Mucosa of stomach (tissue), 1 donor: ENCODE data around the gene PRICKLE2.

Source experiments
- H3K27me3 ChIP-seq: one replicate; pipeline ENCODE4 v1.7.0; 2013; ENCODE audit warnings: mild to moderate bottlenecking, low read length; ENCODE audit not compliant: control insufficient read depth, insufficient read depth
- H3K36me3 ChIP-seq: one replicate; pipeline ENCODE4 v1.7.0; 2013; ENCODE audit warnings: low read length; ENCODE audit not compliant: control insufficient read depth, insufficient read depth
- H3K4me1 ChIP-seq: one replicate; pipeline ENCODE4 v1.7.0; 2013; ENCODE audit warnings: mild to moderate bottlenecking, low read length; ENCODE audit not compliant: control insufficient read depth, insufficient read depth
- H3K4me3 ChIP-seq: one replicate; pipeline ENCODE4 v1.7.0; 2013; ENCODE audit warnings: low read length
- H3K9ac ChIP-seq: one replicate; pipeline ENCODE4 v1.7.0; 2013; ENCODE audit warnings: mild to moderate bottlenecking, low read length, moderate library complexity
- H3K9me3 ChIP-seq: one replicate; pipeline ENCODE4 v1.7.0; 2013; ENCODE audit warnings: mild to moderate bottlenecking, low read length, moderate library complexity; ENCODE audit not compliant: control insufficient read depth
- donor health status: Pancreatic carcinoma.

The PRICKLE2 gene

GRCh38 chr3:64144241-64144900, 80.9 kb downstream of the PRICKLE2 start:
- Histone ChIP-seq H3K27me3 (no peaks in the 10 kb centered on the region), H3K4me3 (no peak overlapping the region), H3K36me3 (no peaks in the 10 kb centered on the region), H3K9me3 (no peaks in the 10 kb centered on the region), H3K9ac (no peak overlapping the region), H3K4me1 (no peaks in the 10 kb centered on the region)

- H3K27me3 ChIP-seq = no peaks in the 10 kb centered on the region
- no peaks in the 10 kb centered on the region for H3K36me3 ChIP-seq
- H3K9me3 ChIP-seq = no peaks in the 10 kb centered on the region
- no peaks in the 10 kb centered on the region for H3K4me1 ChIP-seq
- no peak overlapping the region for H3K9ac ChIP-seq
- no peak overlapping the region for H3K4me3 ChIP-seq
These were observed 81.7 kb downstream of the PRICKLE2 start for GRCh38 chr3:64143409-64144130.

GRCh38 chr3:64141476-64141875, 83.8 kb downstream of the PRICKLE2 start:
- H3K9ac ChIP-seq = no peak overlapping the region
- H3K36me3 ChIP-seq = no peaks in the 10 kb centered on the region
- no peak overlapping the region for H3K4me3 ChIP-seq
- no peaks in the 10 kb centered on the region for H3K4me1 ChIP-seq
- H3K9me3 ChIP-seq = no peaks in the 10 kb centered on the region
- H3K27me3 ChIP-seq = no peaks in the 10 kb centered on the region

GRCh38 chr3:64140651-64141050, 84.6 kb downstream of the PRICKLE2 start:
- Histone ChIP-seq H3K4me1 (no peaks in the 10 kb centered on the region), H3K27me3 (no peaks in the 10 kb centered on the region), H3K4me3 (no peak overlapping the region), H3K9me3 (no peaks in the 10 kb centered on the region), H3K9ac (no peak overlapping the region), H3K36me3 (no peaks in the 10 kb centered on the region)

- Histone ChIP-seq H3K4me3 (no peak overlapping the region), H3K36me3 (no peaks in the 10 kb centered on the region), H3K9ac (no peak overlapping the region), H3K9me3 (no peaks in the 10 kb centered on the region), H3K4me1 (no peaks in the 10 kb centered on the region), H3K27me3 (no peaks in the 10 kb centered on the region)
These were observed 86.5 kb downstream of the PRICKLE2 start for GRCh38 chr3:64138656-64139375.

GRCh38 chr3:64138046-64138445, 87.2 kb downstream of the PRICKLE2 start:
- Histone ChIP-seq H3K4me1 (no peaks in the 10 kb centered on the region), H3K27me3 (no peaks in the 10 kb centered on the region), H3K36me3 (no peaks in the 10 kb centered on the region), H3K9me3 (no peaks in the 10 kb centered on the region), H3K4me3 (no peak overlapping the region), H3K9ac (no peak overlapping the region)

DNA sequence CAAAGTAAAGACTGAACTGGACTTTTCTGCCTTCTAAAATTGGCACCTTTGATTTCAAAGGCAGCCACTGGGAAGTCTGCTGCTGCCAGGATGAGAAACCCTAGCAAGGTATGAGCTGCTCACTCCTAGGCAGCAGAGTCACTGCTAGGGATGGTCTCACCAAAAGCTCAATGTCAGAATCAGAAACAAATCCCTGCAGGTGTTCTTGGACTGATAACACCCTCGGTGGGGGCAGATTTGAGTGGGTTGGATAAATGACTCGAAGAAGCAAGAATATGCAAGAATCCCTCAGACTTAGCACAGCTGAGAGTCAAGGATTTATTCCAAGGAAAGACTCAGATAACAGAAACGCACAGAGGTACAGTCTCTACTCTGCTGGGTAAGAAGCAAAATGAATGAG, 90.4 kb downstream of the PRICKLE2 start:
- H3K4me3 ChIP-seq = no peak overlapping the region
- no peaks in the 10 kb centered on the region for H3K36me3 ChIP-seq
- H3K9ac ChIP-seq = no peak overlapping the region
- no peaks in the 10 kb centered on the region for H3K4me1 ChIP-seq
- no peaks in the 10 kb centered on the region for H3K9me3 ChIP-seq
- no peaks in the 10 kb centered on the region for H3K27me3 ChIP-seq

GRCh38 chr3:64133987-64134386, 91.3 kb downstream of the PRICKLE2 start:
- Histone ChIP-seq H3K9me3 (no peaks in the 10 kb centered on the region), H3K36me3 (no peaks in the 10 kb centered on the region), H3K27me3 (no peaks in the 10 kb centered on the region), H3K4me1 (no peaks in the 10 kb centered on the region), H3K9ac (no peak overlapping the region), H3K4me3 (no peak overlapping the region)

- Histone ChIP-seq H3K9ac (no peak overlapping the region), H3K9me3 (no peaks in the 10 kb centered on the region), H3K36me3 (no peaks in the 10 kb centered on the region), H3K4me1 (no peaks in the 10 kb centered on the region), H3K27me3 (no peaks in the 10 kb centered on the region), H3K4me3 (no peak overlapping the region)
These were observed 92.0 kb downstream of the PRICKLE2 start for GRCh38 chr3:64133272-64133671.

GRCh38 chr3:64131725-64132469, 93.4 kb downstream of the PRICKLE2 start:
- H3K9ac ChIP-seq = no peak overlapping the region
- H3K27me3 ChIP-seq = no peaks in the 10 kb centered on the region
- no peaks in the 10 kb centered on the region for H3K9me3 ChIP-seq
- H3K4me3 ChIP-seq = no peak overlapping the region
- no peaks in the 10 kb centered on the region for H3K4me1 ChIP-seq
- no peaks in the 10 kb centered on the region for H3K36me3 ChIP-seq

GRCh38 chr3:64130436-64130835, 94.8 kb downstream of the PRICKLE2 start:
- H3K4me3 ChIP-seq = no peak overlapping the region
- H3K9ac ChIP-seq = no peak overlapping the region
- H3K36me3 ChIP-seq = no peaks in the 10 kb centered on the region
- H3K4me1 ChIP-seq = no peaks in the 10 kb centered on the region
- H3K27me3 ChIP-seq = no peaks in the 10 kb centered on the region
- no peaks in the 10 kb centered on the region for H3K9me3 ChIP-seq

GRCh38 chr3:64129581-64129980, 95.7 kb downstream of the PRICKLE2 start:
- Histone ChIP-seq H3K9ac (no peak overlapping the region), H3K36me3 (no peaks in the 10 kb centered on the region), H3K4me1 (no peaks in the 10 kb centered on the region), H3K4me3 (no peak overlapping the region), H3K9me3 (no peaks in the 10 kb centered on the region), H3K27me3 (no peaks in the 10 kb centered on the region)
